CMK (cell line): ENCODE results near the gene IPO11.

Source experiments
- DNase-seq: peaks from one replicate; pipeline ENCODE4 v3.0.0-alpha.2; 2010; ENCODE audit warnings: low read depth

Gene IPO11

DNA sequence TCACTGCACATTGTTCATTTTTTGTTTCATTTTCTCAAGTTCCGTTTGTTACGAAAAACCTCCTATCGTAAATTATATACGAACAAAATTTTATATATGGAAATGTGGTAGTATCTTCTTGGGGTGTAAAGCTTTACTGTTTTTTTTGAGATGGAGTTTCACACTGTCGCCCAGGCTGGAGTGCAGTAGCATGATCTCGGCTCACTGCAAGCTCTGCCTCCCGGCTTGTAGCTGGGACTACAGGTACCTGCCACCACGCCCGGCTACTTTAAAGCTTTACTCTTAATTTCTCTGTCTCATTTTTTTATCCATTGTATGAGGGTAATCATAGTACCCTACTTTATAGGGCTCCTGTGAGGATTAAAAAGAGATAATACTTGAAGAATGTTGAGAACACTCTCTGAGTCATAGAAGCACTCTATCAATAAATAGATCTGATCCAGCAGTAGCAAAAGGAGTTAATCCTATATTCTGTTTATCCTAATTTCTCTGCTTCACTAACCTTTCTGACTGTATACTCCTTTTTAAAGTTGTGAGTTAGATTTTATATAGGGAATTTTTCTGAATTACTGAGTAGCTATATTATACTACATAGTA, 160.5 kb downstream of the IPO11 start:
- no peak for DNase-seq

GRCh38 chr5:62574599-62574998, 162.0 kb downstream of the IPO11 start:
- DNase-seq, result no peak

DNA sequence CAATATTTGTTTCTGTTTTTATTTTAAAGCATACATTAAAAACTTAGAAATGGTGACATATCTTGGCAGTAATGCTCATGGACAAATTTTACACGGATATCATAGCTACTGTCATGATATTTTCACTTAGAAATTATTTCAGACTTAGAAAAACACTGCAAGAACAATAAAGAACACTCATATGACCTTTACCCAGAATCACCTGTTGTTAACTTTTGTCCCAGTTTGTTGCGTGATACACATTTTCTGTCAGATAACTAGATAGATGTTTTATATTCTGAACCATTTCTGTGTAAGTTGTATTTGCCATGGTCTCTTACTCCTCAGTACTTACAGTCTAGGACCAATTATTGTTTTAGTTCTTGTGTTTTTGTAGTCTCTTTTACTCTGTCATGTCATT, 162.5 kb downstream of the IPO11 start:
- DNase-seq, result no peak

DNA sequence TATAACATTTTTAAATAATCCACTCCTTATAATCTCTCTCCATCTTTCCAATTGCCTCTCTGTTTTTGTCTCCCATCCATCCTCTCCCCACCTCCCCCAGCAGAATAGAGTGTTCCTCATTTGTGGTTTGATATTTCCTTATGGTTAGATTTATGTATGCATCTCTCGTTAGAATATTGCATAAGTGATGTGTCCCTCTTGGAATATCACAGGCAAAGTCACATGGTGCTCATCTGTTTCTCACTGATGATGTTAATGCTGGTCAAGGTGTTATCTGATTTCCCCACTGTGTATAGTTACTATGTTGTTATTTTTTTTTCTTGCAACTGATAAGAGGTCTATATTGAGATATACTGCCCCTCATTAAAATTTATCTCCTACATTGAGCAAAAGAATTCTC, 162.9 kb downstream of the IPO11 start:
- no peak for DNase-seq

DNA sequence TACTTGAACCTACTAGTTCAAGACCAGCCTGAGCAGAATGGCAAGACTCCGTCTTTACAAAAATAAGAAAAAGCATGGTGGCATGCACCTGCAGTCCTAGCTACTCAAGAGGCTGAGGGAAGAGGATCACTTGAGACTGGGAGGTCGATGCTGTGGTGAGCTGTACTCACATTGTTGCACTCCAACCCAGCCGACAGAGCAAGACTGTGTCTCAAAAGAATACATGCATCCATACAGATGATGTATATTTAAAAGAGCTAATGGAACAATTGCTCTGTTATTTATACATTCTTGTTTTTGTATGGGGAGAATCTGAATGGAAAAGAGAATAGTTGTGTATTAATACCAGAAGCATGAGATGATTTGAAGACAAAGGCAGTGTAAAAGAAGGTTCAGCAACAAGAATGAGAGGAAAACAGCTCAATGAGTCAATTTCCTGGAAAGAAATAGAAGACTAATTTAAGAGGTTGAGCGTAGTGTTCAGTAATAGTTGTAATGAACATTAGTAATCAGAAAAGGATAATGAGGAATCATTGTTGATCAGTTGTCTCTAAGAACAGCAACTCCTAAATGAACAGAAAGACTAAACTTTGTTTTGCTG, 164.1 kb downstream of the IPO11 start:
- no peak for DNase-seq

GRCh38 chr5:62577488-62577887, 164.9 kb downstream of the IPO11 start:
- DNase-seq, result no peak

- peak; percentile 48 for DNase-seq
Measured at GRCh38 chr5:62578540-62578939, 166.0 kb downstream of the IPO11 start, which contains the start of gene LRRC70. Gene LRRC70 (plus strand): TSS chr5:62578819. CDS start chr5:62579439, 620 bp downstream.

GRCh38 chr5:62579761-62580160, 167.2 kb downstream of the IPO11 start:
- DNase-seq, result no peak

GRCh38 chr5:62581836-62582597, 169.5 kb downstream of the IPO11 start:
- no peak for DNase-seq

- no peak for DNase-seq
Measured at GRCh38 chr5:62584391-62584790, 171.8 kb downstream of the IPO11 start.

GRCh38 chr5:62585306-62585705, 172.7 kb downstream of the IPO11 start:
- DNase-seq, result no peak

- no peak for DNase-seq
Measured at GRCh38 chr5:62585751-62586150, 173.2 kb downstream of the IPO11 start.

DNA sequence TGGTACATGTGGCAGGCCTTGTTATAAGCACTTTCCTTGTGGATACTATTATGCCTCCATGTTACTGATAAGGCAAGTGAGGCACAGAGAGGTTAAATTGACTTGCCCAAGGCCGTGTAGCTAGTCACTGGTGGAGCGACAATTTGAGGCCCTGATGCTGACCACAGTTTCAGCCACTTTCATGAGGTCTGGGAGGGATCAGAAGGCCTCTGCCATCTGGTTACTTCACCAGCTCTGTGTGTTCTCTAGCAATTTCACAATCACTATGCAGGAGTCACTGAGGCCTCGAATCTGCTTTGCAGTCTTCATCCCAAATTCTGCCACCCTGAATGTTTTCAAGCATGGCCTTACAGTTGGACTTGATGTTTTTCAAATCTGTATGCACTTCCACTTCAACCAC, 175.2 kb downstream of the IPO11 start:
- no peak for DNase-seq

GRCh38 chr5:62588668-62589067, 176.1 kb downstream of the IPO11 start:
- no peak for DNase-seq

- DNase-seq, result no peak
Measured at GRCh38 chr5:62589504-62589903, 176.9 kb downstream of the IPO11 start.

GRCh38 chr5:62590387-62590786, 177.8 kb downstream of the IPO11 start:
- DNase-seq, result no peak

GRCh38 chr5:62592558-62592957, 180.0 kb downstream of the IPO11 start:
- no peak for DNase-seq

DNA sequence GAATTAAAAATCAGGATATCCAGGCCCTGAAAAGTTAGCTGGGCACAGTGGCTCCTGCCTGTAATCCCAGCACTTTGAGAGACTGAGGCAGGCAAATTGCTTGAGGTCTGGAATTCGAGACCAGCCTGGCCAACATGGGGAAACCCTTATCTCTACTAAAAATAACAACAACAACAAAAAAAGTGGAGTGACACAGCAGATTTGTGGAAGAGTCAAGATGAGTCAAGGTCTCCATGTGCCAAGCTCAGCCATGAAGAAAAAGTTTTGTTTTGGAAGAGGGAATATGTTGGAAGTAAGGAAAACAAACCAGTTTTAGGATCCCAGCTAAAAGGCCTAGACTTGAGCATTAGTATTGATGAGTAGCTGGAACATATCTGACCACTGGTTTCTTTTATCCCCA, 180.8 kb downstream of the IPO11 start:
- DNase-seq, result no peak

GRCh38 chr5:62594364-62594984, 181.9 kb downstream of the IPO11 start:
- no peak for DNase-seq

GRCh38 chr5:62596096-62596495, 183.5 kb downstream of the IPO11 start:
- DNase-seq, result no peak

GRCh38 chr5:62596691-62597090, 184.1 kb downstream of the IPO11 start:
- no peak for DNase-seq

DNA sequence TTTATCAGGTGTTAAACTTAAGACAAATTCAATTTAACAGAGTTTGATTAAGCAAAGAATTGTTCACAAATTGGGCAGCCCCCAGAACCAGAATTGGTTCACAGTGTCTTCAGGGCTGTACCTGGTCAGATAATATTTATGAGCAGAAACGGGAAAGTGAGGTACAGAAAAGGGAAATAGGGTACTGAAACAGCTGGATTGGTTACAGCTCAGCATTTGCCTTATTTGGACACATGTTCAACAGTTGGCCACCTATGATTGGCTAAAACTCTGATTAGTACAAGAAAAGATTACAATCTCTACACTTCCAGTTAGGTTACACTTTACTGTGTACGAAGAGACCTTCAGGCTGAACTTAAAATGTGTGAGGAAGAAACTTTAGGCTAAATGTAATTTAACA, 184.8 kb downstream of the IPO11 start:
- no peak for DNase-seq
